Measurements from ENCODE around the gene GNG7. TPM values are rescaled to one million over a fixed set of nuclear protein-coding genes. Genes with fewer than 3 reads are reported as not detected.

Gene GNG7
- total and polyA plus RNA-seq, 3 donors from 2014 or later, result 16.9 to 38.7 (median 25.3) TPM

GRCh38 chr19:2555422-2556220, 146.9 kb downstream of the GNG7 start:
- H3K27me3 ChIP-seq, result no peaks in the 10 kb centered on the region
- no peak for DNase-seq
- intact Hi-C loops (cut with DNase I; ENCODE audit: low total_unique reads), result no loop called here
- WGBS, 2 donors, result 48 to 55% methylated on average over 30 to 36 of the region's 42 CpGs
- no peaks in the 10 kb centered on the region for H3K4me1 ChIP-seq
- no peaks in the 10 kb centered on the region for H3K9me3 ChIP-seq
- H3K4me3 ChIP-seq, result no peak overlapping the region
- TF ChIP-seq POLR2A (IDR thresholded peaks at IDR 0.05) (no peak), CTCF (IDR thresholded peaks at IDR 0.05) (no peak)
- no peaks in the 10 kb centered on the region for H3K36me3 ChIP-seq (ENCODE audit: low read depth, missing control alignments)
- H3K27ac ChIP-seq, result no peak overlapping the region

GRCh38 chr19:2554856-2555255, 147.6 kb downstream of the GNG7 start:
- H3K36me3 ChIP-seq (ENCODE audit: low read depth, missing control alignments), result no peaks in the 10 kb centered on the region
- H3K27ac ChIP-seq, result no peak overlapping the region
- intact Hi-C loops (cut with DNase I; ENCODE audit: low total_unique reads), result no loop called here
- 58 to 60% methylated on average over 6 of the region's 6 CpGs for WGBS, 2 donors
- no peaks in the 10 kb centered on the region for H3K27me3 ChIP-seq
- H3K9me3 ChIP-seq, result no peaks in the 10 kb centered on the region
- no peak for DNase-seq
- H3K4me3 ChIP-seq, result no peak overlapping the region
- H3K4me1 ChIP-seq, result no peaks in the 10 kb centered on the region
- TF ChIP-seq CTCF (IDR thresholded peaks at IDR 0.05), result no peak
- TF ChIP-seq POLR2A (IDR thresholded peaks at IDR 0.05), result no peak

GRCh38 chr19:2553510-2553909, 149.0 kb downstream of the GNG7 start:
- no peaks in the 10 kb centered on the region for H3K36me3 ChIP-seq (ENCODE audit: low read depth, missing control alignments)
- H3K4me1 ChIP-seq, result no peaks in the 10 kb centered on the region
- H3K9me3 ChIP-seq, result no peaks in the 10 kb centered on the region
- DNase-seq, result no peak
- intact Hi-C loops (cut with DNase I; ENCODE audit: low total_unique reads), result no loop called here
- H3K4me3 ChIP-seq, result no peak overlapping the region
- 57 to 70% methylated on average over 4 of the region's 4 CpGs for WGBS, 2 donors
- no peak overlapping the region for H3K27ac ChIP-seq
- TF ChIP-seq CTCF (IDR thresholded peaks at IDR 0.05) (no peak), POLR2A (IDR thresholded peaks at IDR 0.05) (no peak)
- H3K27me3 ChIP-seq, result no peaks in the 10 kb centered on the region

- intact Hi-C loops (cut with DNase I; ENCODE audit: low total_unique reads), result no loop called here
- H3K4me1 ChIP-seq, result no peaks in the 10 kb centered on the region
- no peaks in the 10 kb centered on the region for H3K27me3 ChIP-seq
- H3K9me3 ChIP-seq, result no peaks in the 10 kb centered on the region
- no peak overlapping the region for H3K4me3 ChIP-seq
- no peaks in the 10 kb centered on the region for H3K36me3 ChIP-seq (ENCODE audit: low read depth, missing control alignments)
- 34 to 35% methylated on average over 11 of the region's 11 CpGs for WGBS, 2 donors
- DNase-seq, result no peak
- TF ChIP-seq CTCF (IDR thresholded peaks at IDR 0.05) (no peak), POLR2A (IDR thresholded peaks at IDR 0.05) (no peak)
- peak overlapping the region in 1 of 2 donors; percentile 56 for H3K27ac ChIP-seq
Measured at GRCh38 chr19:2552859-2553258, 149.6 kb downstream of the GNG7 start.

GRCh38 chr19:2551864-2552185, 150.7 kb downstream of the GNG7 start:
- intact Hi-C loops (cut with DNase I; ENCODE audit: low total_unique reads), result no loop called here
- 79 to 96% methylated on average over 2 to 11 of the region's 11 CpGs for WGBS, 2 donors
- Histone ChIP-seq H3K4me1 (no peaks in the 10 kb centered on the region), H3K27me3 (no peaks in the 10 kb centered on the region), H3K4me3 (no peak overlapping the region), H3K27ac (no peak overlapping the region), H3K36me3 (ENCODE audit: low read depth, missing control alignments) (no peaks in the 10 kb centered on the region), H3K9me3 (no peaks in the 10 kb centered on the region)
- TF ChIP-seq CTCF (IDR thresholded peaks at IDR 0.05), result no peak
- no peak for TF ChIP-seq POLR2A (IDR thresholded peaks at IDR 0.05)
- DNase-seq, result no peak

All from testis (tissue), 3 donors.